ENCODE results near the gene GNB1. TPM values are rescaled to one million over a fixed set of nuclear protein-coding genes. Genes with fewer than 3 reads are reported as not detected.

Gene GNB1
- total and polyA plus RNA-seq, 9 of the 15 experiments (the other 6 are each of a cell fraction or from before 2014, with no cell fraction given), result 34.3 to 388 (median 114) TPM

- TF ChIP-seq NKRF (IDR thresholded peaks at IDR 0.05; ENCODE audit: borderline replicate concordance), result 0 out of 2 replicates have a peak, but pooled peaks have one; percentile 25
- TF ChIP-seq FOXM1 (IDR thresholded peaks at IDR 0.05; ENCODE audit: low read depth), result no peak
- TF ChIP-seq FOXM1 (CRISPR knock-in tag; IDR thresholded peaks at IDR 0.05; ENCODE audit: low read depth), result peak; percentile 59; the same call in 1 of the 2 replicates
- TF ChIP-seq ZNF431 (CRISPR knock-in tag; IDR thresholded peaks at IDR 0.05), result peak; percentile 53; the same call in 1 of the 2 replicates
- peak; percentile 52 for TF ChIP-seq SAP30 (IDR thresholded peaks at IDR 0.05; ENCODE audit: borderline replicate concordance, insufficient read depth, low read depth, low read length, poor library complexity, severe bottlenecking)
- TF ChIP-seq ZNF133 (CRISPR knock-in tag; IDR thresholded peaks at IDR 0.05), result no peak
- TF ChIP-seq FUS (optimal IDR thresholded peaks at IDR 0.05; ENCODE audit: low read depth, low read length), result no peak
- peak; percentile 44 for TF ChIP-seq PHF20 (IDR thresholded peaks at IDR 0.05; ENCODE audit: partially characterized antibody)
- TF ChIP-seq ZNF263 (CRISPR knock-in tag; IDR thresholded peaks at IDR 0.05; ENCODE audit: borderline replicate concordance), result peak; percentile 37; the same call in 1 of the 2 replicates
- TF ChIP-seq RFX5 (IDR thresholded peaks at IDR 0.05; ENCODE audit: low read depth, low read length), result no peak
- TF ChIP-seq SMAD4 (CRISPR knock-in tag; conservative IDR thresholded peaks at IDR 0.05), result peak; percentile 31; the same call in 1 of the 2 replicates
- peak; percentile 39 to 56 for TF ChIP-seq E2F6 (IDR thresholded peaks at IDR 0.05; ENCODE audit: borderline replicate concordance in 1 of 2, extremely low read depth in 1 of 2, insufficient read depth in 1 of 2, insufficient read length in 1 of 2, low read depth in 1 of 2, low read length in 1 of 2, poor library complexity in 1 of 2, severe bottlenecking in 1 of 2)
- TF ChIP-seq NONO (IDR thresholded peaks at IDR 0.05; ENCODE audit: low read depth in 2 of 2, low read length in 1 of 2), result peak in 1 of 2 experiments; percentile 71; a peak in 2 of 4 replicates
- no peak for TF ChIP-seq POLR3G (IDR thresholded peaks at IDR 0.05; ENCODE audit: extremely low read depth, insufficient read length, insufficient replicate concordance)
- no peak for TF ChIP-seq POU5F1 (IDR thresholded peaks at IDR 0.05; ENCODE audit: borderline replicate concordance, low read depth, low read length, partially characterized antibody)
- no peak for TF ChIP-seq MTF1 (CRISPR knock-in tag; IDR thresholded peaks at IDR 0.05; ENCODE audit: borderline replicate concordance)
- no peak for TF ChIP-seq AFF1 (IDR thresholded peaks at IDR 0.05; ENCODE audit: low read depth in 1 of 2, partially characterized antibody in 2 of 2)
- TF ChIP-seq MAX (CRISPR knock-in tag; IDR thresholded peaks at IDR 0.05), result peak; percentile 86
Measured at GRCh38 chr1:1918901-1919303, 28.0 kb upstream of the GNB1 start, which contains the start of gene TMEM52 (continued).
